GM12878 (cell line): ENCODE data around the gene PAIP2. TPM values are rescaled to one million over a fixed set of nuclear protein-coding genes. Genes with fewer than 3 reads are reported as not detected.

ENCODE experiments used
- ATF3 ChIP-seq: IDR thresholded peaks from 2 replicates; pipeline ENCODE4 v1.6.1; 2011; ENCODE audit warnings: low read depth, mild to moderate bottlenecking, low read length, moderate library complexity, borderline replicate concordance; ENCODE audit errors: extremely low read depth
- CTCF ChIP-seq, 3 experiments: IDR thresholded peaks in 2 of 3; conservative IDR thresholded peaks in 1 of 3; 2 replicates each; pipeline ENCODE4 v1.5.1; 2011; ENCODE audit warnings: low read depth in 3 of 3, low read length in 3 of 3, mild to moderate bottlenecking in 3 of 3, control low read depth in 2 of 3, moderate library complexity in 2 of 3, inconsistent platforms in 1 of 3, mixed read lengths in 1 of 3; ENCODE audit not compliant: control insufficient read depth in 2 of 3, insufficient read depth in 1 of 3; ENCODE audit errors: extremely low read depth in 1 of 3
- E2F8 ChIP-seq: fragments of 450-650 bp; IDR thresholded peaks from 2 replicates; pipeline ENCODE4 v1.6.1; 2018; ENCODE audit warnings: mild to moderate bottlenecking, low read depth, moderate library complexity; ENCODE audit not compliant: partially characterized antibody
- ETV6 ChIP-seq, 2 experiments: fragments of 450-650 bp in 1 of 2; IDR thresholded peaks in 1 of 2; conservative IDR thresholded peaks in 1 of 2; 2 replicates each; pipeline ENCODE4 v1.6.1; 2014; ENCODE audit warnings: antibody characterized with exemption in 1 of 2, borderline replicate concordance in 1 of 2, low read depth in 1 of 2, mild to moderate bottlenecking in 1 of 2, moderate library complexity in 1 of 2
- MEF2A ChIP-seq: IDR thresholded peaks from 2 replicates; pipeline ENCODE4 v1.6.1; 2011; ENCODE audit warnings: low read depth, mild to moderate bottlenecking, low read length, moderate library complexity; ENCODE audit not compliant: insufficient read depth
- SP1 ChIP-seq: IDR thresholded peaks from one replicate; pipeline ENCODE4 v1.6.1; 2011; ENCODE audit warnings: low read depth, low read length
- SRF ChIP-seq, 2 experiments: IDR thresholded peaks; 2 replicates each; pipeline ENCODE4 v1.6.1; 2011; ENCODE audit warnings: low read depth in 2 of 2, low read length in 2 of 2, mild to moderate bottlenecking in 1 of 2, moderate library complexity in 1 of 2
- TAF1 ChIP-seq: IDR thresholded peaks from 2 replicates; pipeline ENCODE4 v1.6.1; 2011; ENCODE audit warnings: mild to moderate bottlenecking, low read depth, low read length, borderline replicate concordance
- TCF7 ChIP-seq: IDR thresholded peaks from 2 replicates; pipeline ENCODE4 v1.6.1; 2014; ENCODE audit warnings: antibody characterized with exemption, borderline replicate concordance
- ZNF384 ChIP-seq: IDR thresholded peaks from 2 replicates; pipeline ENCODE4 v1.6.1; 2012; ENCODE audit warnings: low read depth, mild to moderate bottlenecking, low read length, improper control_type of control experiment, borderline replicate concordance
- ZNF687 ChIP-seq: fragments of 450-650 bp; IDR thresholded peaks from 2 replicates; pipeline ENCODE4 v1.6.1; 2017; ENCODE audit warnings: mild to moderate bottlenecking, moderate library complexity
- ZZZ3 ChIP-seq: IDR thresholded peaks from 2 replicates; pipeline ENCODE4 v1.6.1; 2011; ENCODE audit warnings: low read depth; ENCODE audit not compliant: control insufficient read depth, insufficient read length
- polyA plus RNA-seq, 11 experiments: library from polyadenylated mRNA; depleted of rRNA in 4 of 11; unstranded in 6 of 11; stranded (reverse) in 5 of 11; fragments of >200 nt; fragmentation: Nextera tagmentation in 4 of 11; fragmentation: Illumina TruSeq in 1 of 11; extraction: Ambion mirVana in 4 of 11; extraction: Trizol in 1 of 11; gene quantifications; 1 replicate in 1 of 11; 2 replicates in 10 of 11; pipeline versions ENCODE4 v1.2.1 to v1.2.3, GENCODE V29; 2011 to 2016; ENCODE audit warnings: inconsistent platforms in 2 of 11, missing spikeins in 2 of 11, low read depth in 1 of 11
- total RNA-seq, 4 experiments: library from RNA; depleted of rRNA in 3 of 4; stranded (reverse); fragments of >200 nt in 3 of 4; fragmentation: Illumina TruSeq in 1 of 4; extraction: Trizol in 1 of 4; gene quantifications; 2 replicates each; pipeline versions ENCODE4 v1.2.1 to v1.2.3, GENCODE V29; 2013 to 2021

PAIP2 gene
- total and polyA plus RNA-seq, 10 of the 15 experiments (the other 5 are each of a cell fraction or from before 2014, with no cell fraction given) = 49.9 to 154 (median 102) TPM

- TF ChIP-seq CTCF (IDR thresholded peaks at IDR 0.05 in 2 of 3, conservative IDR thresholded peaks at IDR 0.05 in 1 of 3; ENCODE audit: control insufficient read depth in 2 of 3, extremely low read depth in 1 of 3, insufficient read depth in 1 of 3, low read depth in 3 of 3, low read length in 3 of 3) = peak; percentile 89 to 98 (median 90)
- TF ChIP-seq TCF7 = no peak
- TF ChIP-seq ATF3 = no peak
- no peak for TF ChIP-seq TAF1
- TF ChIP-seq ETV6 (conservative IDR thresholded peaks at IDR 0.05 in 1 of 2, IDR thresholded peaks at IDR 0.05 in 1 of 2; ENCODE audit: borderline replicate concordance in 1 of 2, low read depth in 1 of 2) = peak in 1 of 2 experiments; percentile 42; a peak in 1 of 4 replicates
- peak; percentile 56; the same call in 1 of the 2 replicates for TF ChIP-seq ZNF687
- TF ChIP-seq ZNF384 = no peak
- no peak for TF ChIP-seq E2F8
- TF ChIP-seq SRF (IDR thresholded peaks at IDR 0.05; ENCODE audit: low read depth in 2 of 2, low read length in 2 of 2) = 0 out of 4 replicates have a peak, but pooled peaks of 1 of the 2 experiments have one; percentile 4
- TF ChIP-seq MEF2A = no peak
- TF ChIP-seq SP1 = peak; percentile 26
- TF ChIP-seq ZZZ3 = no peak
Measured at GRCh38 chr5:139392678-139393496, 51.2 kb downstream of the PAIP2 start (continued).
